Sigmoid colon (tissue), 4 donors: ENCODE measurements around the gene SLC25A15.

Experiments used
- EP300 ChIP-seq, 4 donors: sonication (generic); formaldehyde crosslinking; IDR thresholded peaks; one replicate each; pipeline ENCODE4 v1.6.1; 2017; ENCODE audit warnings: antibody characterized with exemption in 4 of 4
- POLR2A ChIP-seq, 2 donors: fragments of 450-650 bp; IDR thresholded peaks; one replicate each; pipeline ENCODE4 v1.6.1; 2016; ENCODE audit warnings: antibody characterized with exemption in 2 of 2, mild to moderate bottlenecking in 2 of 2, moderate library complexity in 2 of 2
- POLR2AphosphoS5 ChIP-seq, 4 donors: sonication (generic); formaldehyde crosslinking; IDR thresholded peaks; one replicate each; pipeline ENCODE4 v1.6.1; 2017; ENCODE audit warnings: antibody characterized with exemption in 4 of 4
- TF ChIP-seq, protein P1 (sequence below), 4 experiments: fragments of 450-650 bp in 3 of 4; fragments of 200-600 bp in 1 of 4; IDR thresholded peaks; one replicate each; pipeline ENCODE4 v1.5.1; 2016 to 2019; ENCODE audit warnings: antibody characterized with exemption in 4 of 4, mild to moderate bottlenecking in 3 of 4, moderate library complexity in 2 of 4

DNA sequence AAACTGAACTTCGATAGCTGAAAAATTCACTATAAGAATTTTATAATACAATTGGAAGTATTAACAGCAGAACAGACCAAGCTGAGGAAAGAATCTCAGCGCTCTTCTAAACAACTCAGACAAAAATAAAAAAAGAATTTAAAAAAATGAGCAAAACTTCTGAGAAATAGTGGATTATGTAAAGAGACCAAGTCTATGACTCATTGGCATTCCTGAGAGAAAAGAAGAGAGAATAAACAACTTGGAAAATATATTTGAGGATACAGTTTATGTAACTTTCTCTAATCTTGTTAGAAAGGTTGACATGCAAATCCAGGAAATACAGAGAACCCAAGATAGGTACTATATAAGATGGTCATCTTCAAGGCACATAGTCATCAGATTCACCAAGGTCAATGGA is 25.4 kb downstream of the SLC25A15 start:
- TF ChIP-seq POLR2A (IDR thresholded peaks at IDR 0.05) (no peak), EP300 (IDR thresholded peaks at IDR 0.05) (no peak), POLR2AphosphoS5 (IDR thresholded peaks at IDR 0.05) (no peak)
- TF ChIP-seq, protein P1, sequence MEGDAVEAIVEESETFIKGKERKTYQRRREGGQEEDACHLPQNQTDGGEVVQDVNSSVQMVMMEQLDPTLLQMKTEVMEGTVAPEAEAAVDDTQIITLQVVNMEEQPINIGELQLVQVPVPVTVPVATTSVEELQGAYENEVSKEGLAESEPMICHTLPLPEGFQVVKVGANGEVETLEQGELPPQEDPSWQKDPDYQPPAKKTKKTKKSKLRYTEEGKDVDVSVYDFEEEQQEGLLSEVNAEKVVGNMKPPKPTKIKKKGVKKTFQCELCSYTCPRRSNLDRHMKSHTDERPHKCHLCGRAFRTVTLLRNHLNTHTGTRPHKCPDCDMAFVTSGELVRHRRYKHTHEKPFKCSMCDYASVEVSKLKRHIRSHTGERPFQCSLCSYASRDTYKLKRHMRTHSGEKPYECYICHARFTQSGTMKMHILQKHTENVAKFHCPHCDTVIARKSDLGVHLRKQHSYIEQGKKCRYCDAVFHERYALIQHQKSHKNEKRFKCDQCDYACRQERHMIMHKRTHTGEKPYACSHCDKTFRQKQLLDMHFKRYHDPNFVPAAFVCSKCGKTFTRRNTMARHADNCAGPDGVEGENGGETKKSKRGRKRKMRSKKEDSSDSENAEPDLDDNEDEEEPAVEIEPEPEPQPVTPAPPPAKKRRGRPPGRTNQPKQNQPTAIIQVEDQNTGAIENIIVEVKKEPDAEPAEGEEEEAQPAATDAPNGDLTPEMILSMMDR (IDR thresholded peaks at IDR 0.05), result no peak
